Spleen (tissue), 7 donors: Measurements from ENCODE around the gene CLINT1.

ENCODE experiments used
- POLR2A ChIP-seq, 3 donors: fragments of 450-650 bp; IDR thresholded peaks; one replicate each; pipeline ENCODE4 v1.5.1; 2017; ENCODE audit warnings: antibody characterized with exemption in 3 of 3, mild to moderate bottlenecking in 1 of 3
- TF ChIP-seq, protein P1 (sequence below), 11 experiments: fragments of 200-600 bp in 7 of 11; fragments of 450-650 bp in 4 of 11; sonication (generic) in 4 of 11; IDR thresholded peaks in 8 of 11; conservative IDR thresholded peaks in 3 of 11; 1 replicate in 7 of 11; 2 replicates in 4 of 11; pipeline versions ENCODE4 v1.4.0 to v1.8.0; 2016 to 2021; ENCODE audit warnings: antibody characterized with exemption in 11 of 11, inconsistent platforms in 4 of 11, mild to moderate bottlenecking in 1 of 11
- donor health status: DM: no; HTN: no; CAD: no; lungs with moderate emphysema.
- donor health status: DM: no; HTN: no; CAD: no.
- donor health status: DM: no; HTN: no; CAD: no.

DNA sequence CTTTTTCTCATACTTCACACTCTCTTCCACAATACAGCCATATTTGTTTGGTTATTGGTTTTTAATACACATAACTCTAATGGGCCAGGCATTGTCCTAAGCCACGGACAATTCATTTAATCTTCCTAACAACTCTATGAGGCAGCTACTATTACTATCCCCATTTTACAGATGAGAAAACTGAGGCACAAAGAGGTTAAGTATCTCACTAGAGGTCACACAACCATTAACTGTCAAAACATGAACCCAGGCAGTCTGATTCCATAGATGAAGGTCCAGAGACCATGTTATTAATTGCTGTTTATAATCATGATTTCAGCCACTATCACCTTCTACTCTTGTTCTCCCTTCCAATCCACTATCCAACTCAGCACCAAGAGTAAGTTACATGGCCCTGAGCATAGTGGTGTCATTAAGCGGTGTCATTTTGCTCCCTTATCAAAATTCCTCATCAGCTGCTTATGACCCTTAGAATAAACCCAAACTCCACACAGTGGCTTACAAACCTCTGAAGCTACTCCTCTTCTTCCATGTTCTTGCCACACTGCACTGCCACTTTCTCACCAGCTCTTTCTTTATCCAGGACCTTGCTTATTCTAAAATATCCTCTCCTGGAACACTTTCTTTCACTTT lies 22.7 kb downstream of the CLINT1 start:
- no peak for TF ChIP-seq POLR2A (IDR thresholded peaks at IDR 0.05)
- TF ChIP-seq, protein P1, sequence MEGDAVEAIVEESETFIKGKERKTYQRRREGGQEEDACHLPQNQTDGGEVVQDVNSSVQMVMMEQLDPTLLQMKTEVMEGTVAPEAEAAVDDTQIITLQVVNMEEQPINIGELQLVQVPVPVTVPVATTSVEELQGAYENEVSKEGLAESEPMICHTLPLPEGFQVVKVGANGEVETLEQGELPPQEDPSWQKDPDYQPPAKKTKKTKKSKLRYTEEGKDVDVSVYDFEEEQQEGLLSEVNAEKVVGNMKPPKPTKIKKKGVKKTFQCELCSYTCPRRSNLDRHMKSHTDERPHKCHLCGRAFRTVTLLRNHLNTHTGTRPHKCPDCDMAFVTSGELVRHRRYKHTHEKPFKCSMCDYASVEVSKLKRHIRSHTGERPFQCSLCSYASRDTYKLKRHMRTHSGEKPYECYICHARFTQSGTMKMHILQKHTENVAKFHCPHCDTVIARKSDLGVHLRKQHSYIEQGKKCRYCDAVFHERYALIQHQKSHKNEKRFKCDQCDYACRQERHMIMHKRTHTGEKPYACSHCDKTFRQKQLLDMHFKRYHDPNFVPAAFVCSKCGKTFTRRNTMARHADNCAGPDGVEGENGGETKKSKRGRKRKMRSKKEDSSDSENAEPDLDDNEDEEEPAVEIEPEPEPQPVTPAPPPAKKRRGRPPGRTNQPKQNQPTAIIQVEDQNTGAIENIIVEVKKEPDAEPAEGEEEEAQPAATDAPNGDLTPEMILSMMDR (IDR thresholded peaks at IDR 0.05 in 8 of 11, conservative IDR thresholded peaks at IDR 0.05 in 3 of 11) = no peak
